ELF-1 (cell line): ENCODE measurements around the gene C11orf91.
A peak's percentile ranks its signal among the peaks of the same experiment; 100 is the strongest.
"Not testable (repeated sequence)": the region's sequence is repeated elsewhere in the genome, so short reads cannot be mapped to it uniquely, and the experiment has no call there.

Experiments used
- DNase-seq: peaks from one replicate; pipeline ENCODE4 v3.0.0-alpha.2; 2016; ENCODE audit warnings: low read depth, low spot score

The C11orf91 gene, protein sequence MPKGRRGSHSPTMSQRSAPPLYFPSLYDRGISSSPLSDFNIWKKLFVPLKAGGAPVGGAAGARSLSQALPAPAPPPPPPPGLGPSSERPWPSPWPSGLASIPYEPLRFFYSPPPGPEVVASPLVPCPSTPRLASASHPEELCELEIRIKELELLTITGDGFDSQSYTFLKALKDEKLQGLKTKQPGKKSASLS

GRCh38 chr11:33700502-33701271 is at the start of gene C11orf91:
C11orf91 (minus strand) TSS chr11:33700826; CDS start chr11:33700740, 86 bp downstream.
- peak; percentile 98 for DNase-seq

GRCh38 chr11:33747979-33748378 is 47.4 kb upstream of the C11orf91 start:
- DNase-seq = no peak

DNA sequence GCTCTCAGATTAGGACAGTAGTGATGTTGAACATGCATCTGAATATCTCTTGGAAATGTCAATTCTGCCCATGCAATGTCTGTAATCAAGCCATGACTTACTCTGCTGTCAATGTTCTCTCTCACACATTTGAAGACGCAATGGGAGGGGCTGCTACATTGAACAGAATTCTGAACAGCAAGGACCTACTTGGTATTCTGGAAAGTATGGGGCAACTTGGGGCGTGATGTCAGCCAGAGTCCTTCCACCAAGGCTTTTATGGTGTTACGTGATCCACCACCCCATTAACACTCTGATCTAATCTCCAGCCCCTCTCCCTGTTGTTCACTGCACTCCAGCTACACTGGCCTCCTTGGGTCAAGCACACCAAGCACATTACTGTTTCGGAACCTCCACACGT is 42.7 kb upstream of the C11orf91 start:
- no peak for DNase-seq

GRCh38 chr11:33742249-33742851 is 41.7 kb upstream of the C11orf91 start:
- no peak for DNase-seq

GRCh38 chr11:33741806-33742205 is 41.2 kb upstream of the C11orf91 start:
- no peak for DNase-seq

GRCh38 chr11:33737362-33737821 is 36.8 kb upstream of the C11orf91 start:
- DNase-seq = no peak

GRCh38 chr11:33736148-33736812 is 35.7 kb upstream of the C11orf91 start, which contains the start of gene CD59:
CD59 (minus strand) TSS chr11:33736423; CDS start chr11:33722445, 13,978 bp downstream.
- DNase-seq = peak; percentile 92

GRCh38 chr11:33735271-33736147 is 34.9 kb upstream of the C11orf91 start:
- DNase-seq = peak; percentile 25

GRCh38 chr11:33734441-33735270 is 34.0 kb upstream of the C11orf91 start:
- DNase-seq = no peak

DNA sequence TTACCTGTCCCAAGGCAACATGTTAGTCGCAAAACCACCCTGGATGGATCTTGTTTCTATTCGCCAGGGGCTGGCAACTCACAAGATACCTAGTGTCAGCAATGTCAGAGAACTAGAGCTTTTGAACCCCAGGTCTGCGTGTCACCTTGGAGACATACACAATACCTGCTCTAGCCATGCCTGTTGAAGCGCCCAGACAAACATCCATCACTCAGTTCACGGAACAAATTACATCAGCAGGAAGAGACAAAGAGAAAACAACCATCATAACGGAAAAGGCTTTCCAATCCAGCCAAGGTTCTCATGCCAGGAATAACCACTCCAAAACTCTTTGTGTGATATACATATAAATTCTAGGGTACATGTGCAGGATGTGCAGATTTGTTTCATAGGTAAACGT is 33.4 kb upstream of the C11orf91 start:
- DNase-seq = no peak

- no peak for DNase-seq
Measured at GRCh38 chr11:33731723-33732531, 31.3 kb upstream of the C11orf91 start.

- DNase-seq = no peak
Measured at GRCh38 chr11:33730716-33731115, 30.1 kb upstream of the C11orf91 start.

DNA sequence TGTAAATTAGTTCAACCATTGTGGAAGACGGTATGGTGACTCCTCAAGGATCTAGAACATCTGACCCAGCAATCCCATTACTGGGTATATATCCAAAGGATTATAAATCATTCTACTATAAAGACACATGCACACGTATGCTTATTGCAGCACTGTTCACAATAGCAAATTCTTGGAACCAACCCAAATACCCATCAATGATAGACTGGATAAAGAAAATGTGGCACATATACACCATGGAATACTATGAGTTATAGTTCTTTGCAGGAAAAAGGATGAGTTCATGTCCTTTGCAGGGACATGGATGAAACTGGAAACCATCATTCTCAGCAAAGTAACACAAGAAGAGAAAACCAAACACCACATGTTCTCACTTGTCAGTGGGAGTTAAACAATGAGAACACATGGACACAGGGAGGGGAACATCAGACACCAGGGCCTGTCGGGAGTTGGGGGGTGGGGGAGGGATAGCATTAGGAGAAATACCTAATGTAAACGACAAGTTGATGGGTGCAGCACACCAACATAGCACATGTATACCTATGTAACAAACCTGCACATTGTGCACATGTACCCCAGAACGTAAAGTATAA is 28.5 kb upstream of the C11orf91 start:
- DNase-seq = not testable (repeated sequence)

- DNase-seq = not testable (repeated sequence)
Measured at GRCh38 chr11:33727539-33727938, 26.9 kb upstream of the C11orf91 start.

- DNase-seq = no peak
Measured at GRCh38 chr11:33725496-33725895, 24.9 kb upstream of the C11orf91 start.

- no peak for DNase-seq
Measured at GRCh38 chr11:33724644-33725035, 24.0 kb upstream of the C11orf91 start.

DNA sequence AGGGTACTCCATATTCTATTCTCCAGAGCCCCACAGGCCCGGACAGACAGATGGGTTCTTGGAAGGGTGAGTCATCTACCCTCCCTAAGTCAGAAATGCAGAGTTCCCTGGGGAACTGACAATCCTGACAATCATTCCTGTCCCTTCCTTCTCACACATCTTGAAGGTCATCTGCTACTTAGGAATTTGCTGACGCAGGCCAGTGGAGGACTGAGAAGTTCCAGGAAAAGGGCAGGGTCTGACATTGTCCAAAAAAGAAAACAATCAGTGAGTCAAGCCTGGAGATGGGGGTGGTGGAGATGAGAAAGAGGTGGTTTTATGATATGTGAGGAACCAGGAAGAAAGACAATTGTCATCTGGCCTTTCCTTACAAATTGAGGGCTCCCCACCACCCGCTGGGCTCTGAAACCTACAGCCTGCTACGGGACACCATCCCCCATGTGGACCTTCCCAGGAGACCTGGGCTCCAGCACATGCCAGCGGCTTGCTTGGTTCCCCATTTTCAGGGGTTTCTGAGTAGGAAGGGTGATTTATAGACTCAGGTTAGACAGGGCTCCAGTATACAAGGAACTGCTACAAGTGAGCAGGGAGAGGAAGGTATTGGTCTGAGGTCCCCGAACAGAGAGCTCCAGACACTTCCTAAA is 22.7 kb upstream of the C11orf91 start:
- peak; percentile 67 for DNase-seq

- DNase-seq = no peak
Measured at GRCh38 chr11:33722590-33723234, 22.1 kb upstream of the C11orf91 start.
